Ecto neural progenitor cell (in vitro differentiated cells): ENCODE data around the gene CALU.

Experiments
- DNase-seq: peaks from one replicate; pipeline ENCODE4 v3.0.0-alpha.2; 2018; ENCODE audit warnings: low spot score

The CALU gene

GRCh38 chr7:128788446-128789412 is 49.6 kb downstream of the CALU start:
- DNase-seq, result no peak

GRCh38 chr7:128790315-128791041 is 51.3 kb downstream of the CALU start:
- DNase-seq, result peak; percentile 73

- peak; percentile 86 for DNase-seq
These were observed 52.2 kb downstream of the CALU start, which contains the start of gene CCDC136 for GRCh38 chr7:128791121-128791971. Gene CCDC136, plus strand, starts transcription at chr7:128791968. Its CDS starts 444 bp downstream, at chr7:128792412.

- DNase-seq, result peak; percentile 60
These were observed 52.8 kb downstream of the CALU start for GRCh38 chr7:128791972-128792327.

GRCh38 chr7:128792471-128793180 is 53.5 kb downstream of the CALU start:
- no peak for DNase-seq

GRCh38 chr7:128793181-128793547 is 54.0 kb downstream of the CALU start:
- no peak for DNase-seq

- no peak for DNase-seq
These were observed 54.9 kb downstream of the CALU start for GRCh38 chr7:128794020-128794419.

GRCh38 chr7:128794436-128794835 is 55.3 kb downstream of the CALU start:
- DNase-seq, result no peak

- DNase-seq, result no peak
These were observed 56.0 kb downstream of the CALU start for GRCh38 chr7:128795129-128795528.

GRCh38 chr7:128796327-128796726 is 57.2 kb downstream of the CALU start:
- no peak for DNase-seq

GRCh38 chr7:128799451-128799850 is 60.3 kb downstream of the CALU start:
- no peak for DNase-seq

- no peak for DNase-seq
These were observed 61.4 kb downstream of the CALU start for GRCh38 chr7:128800567-128800966.

GRCh38 chr7:128801003-128801402 is 61.8 kb downstream of the CALU start:
- DNase-seq, result no peak

- DNase-seq, result no peak
These were observed 62.7 kb downstream of the CALU start for GRCh38 chr7:128801667-128802418.

GRCh38 chr7:128804484-128804883 is 65.3 kb downstream of the CALU start:
- no peak for DNase-seq

- DNase-seq, result no peak
These were observed 66.1 kb downstream of the CALU start for GRCh38 chr7:128805225-128805624.

- DNase-seq, result no peak
These were observed 68.0 kb downstream of the CALU start for GRCh38 chr7:128807191-128807590.

GRCh38 chr7:128809363-128809762 is 70.2 kb downstream of the CALU start:
- no peak for DNase-seq

- DNase-seq, result no peak
These were observed 71.3 kb downstream of the CALU start for GRCh38 chr7:128810473-128810872.

- no peak for DNase-seq
These were observed 71.8 kb downstream of the CALU start for GRCh38 chr7:128810997-128811396.
